Stimulated activated naive CD8-positive, alpha-beta T cell treated with anti-CD3 and anti-CD28 coated beads, Interleukin-15, Interleukin-2, amounts not matched to agents 100 ng/mL and 50 ng/mL, for 24 hours (primary cell): ENCODE results near the gene PDE4D.
"Not testable (repeated sequence)": the region's sequence is repeated elsewhere in the genome, so short reads cannot be mapped to it uniquely, and the experiment has no call there.

Experiments used
- H3K27ac Mint-ChIP-seq: one replicate; pipeline ENCODE4 v1.8.0; 2021; ENCODE audit warnings: mild to moderate bottlenecking, mixed read lengths
- H3K27me3 Mint-ChIP-seq: one replicate; pipeline ENCODE4 v1.8.0; 2021; ENCODE audit warnings: mixed read lengths
- H3K36me3 Mint-ChIP-seq: one replicate; pipeline ENCODE4 v1.8.0; 2021; ENCODE audit warnings: low read depth, mixed read lengths
- H3K4me1 Mint-ChIP-seq: one replicate; pipeline ENCODE4 v1.8.0; 2021; ENCODE audit warnings: low read depth, mixed read lengths
- H3K4me3 Mint-ChIP-seq: one replicate; pipeline ENCODE4 v1.8.0; 2021; ENCODE audit warnings: mild to moderate bottlenecking, mixed read lengths
- H3K9me3 Mint-ChIP-seq: one replicate; pipeline ENCODE4 v1.8.0; 2021; ENCODE audit warnings: mixed read lengths

PDE4D gene

GRCh38 chr5:59616413-59616812 is 277.1 kb downstream of the PDE4D start:
- H3K27ac Mint-ChIP-seq, result no peak overlapping the region
- peaks cover 6% of the 10 kb centered on the region for H3K4me1 Mint-ChIP-seq
- H3K36me3 Mint-ChIP-seq, result no peaks in the 10 kb centered on the region
- H3K9me3 Mint-ChIP-seq, result no peaks in the 10 kb centered on the region
- no peaks in the 10 kb centered on the region for H3K27me3 Mint-ChIP-seq
- no peak overlapping the region for H3K4me3 Mint-ChIP-seq

- Mint-ChIP-seq H3K27ac (no peak overlapping the region), H3K9me3 (no peaks in the 10 kb centered on the region), H3K4me3 (no peak overlapping the region), H3K4me1 (peaks cover 2% of the 10 kb centered on the region), H3K36me3 (no peaks in the 10 kb centered on the region), H3K27me3 (no peaks in the 10 kb centered on the region)
These were observed 278.3 kb downstream of the PDE4D start for GRCh38 chr5:59615272-59615671.

GRCh38 chr5:59609501-59610265 is 283.8 kb downstream of the PDE4D start:
- H3K9me3 Mint-ChIP-seq, result peaks cover 3% of the 10 kb centered on the region
- H3K4me1 Mint-ChIP-seq, result peaks cover 12% of the 10 kb centered on the region
- H3K27me3 Mint-ChIP-seq, result peaks cover 7% of the 10 kb centered on the region
- H3K27ac Mint-ChIP-seq, result no peak overlapping the region
- H3K36me3 Mint-ChIP-seq, result no peaks in the 10 kb centered on the region
- H3K4me3 Mint-ChIP-seq, result no peak overlapping the region

GRCh38 chr5:59608745-59609144 is 284.8 kb downstream of the PDE4D start:
- peaks cover 12% of the 10 kb centered on the region for H3K4me1 Mint-ChIP-seq
- H3K27me3 Mint-ChIP-seq, result peaks cover 7% of the 10 kb centered on the region
- no peak overlapping the region for H3K27ac Mint-ChIP-seq
- peaks cover 3% of the 10 kb centered on the region for H3K9me3 Mint-ChIP-seq
- H3K36me3 Mint-ChIP-seq, result no peaks in the 10 kb centered on the region
- no peak overlapping the region for H3K4me3 Mint-ChIP-seq

GRCh38 chr5:59607138-59607765 is 286.3 kb downstream of the PDE4D start:
- no peak overlapping the region for H3K27ac Mint-ChIP-seq
- peaks cover 7% of the 10 kb centered on the region for H3K27me3 Mint-ChIP-seq
- no peaks in the 10 kb centered on the region for H3K36me3 Mint-ChIP-seq
- H3K9me3 Mint-ChIP-seq, result peaks cover 3% of the 10 kb centered on the region
- H3K4me1 Mint-ChIP-seq, result peaks cover 12% of the 10 kb centered on the region
- no peak overlapping the region for H3K4me3 Mint-ChIP-seq

GRCh38 chr5:59605915-59606314 is 287.6 kb downstream of the PDE4D start:
- peaks cover 3% of the 10 kb centered on the region for H3K9me3 Mint-ChIP-seq
- H3K4me1 Mint-ChIP-seq, result peaks cover 12% of the 10 kb centered on the region
- H3K27ac Mint-ChIP-seq, result no peak overlapping the region
- no peak overlapping the region for H3K4me3 Mint-ChIP-seq
- H3K27me3 Mint-ChIP-seq, result peaks cover 7% of the 10 kb centered on the region
- no peaks in the 10 kb centered on the region for H3K36me3 Mint-ChIP-seq

GRCh38 chr5:59604111-59604510 is 289.4 kb downstream of the PDE4D start:
- no peaks in the 10 kb centered on the region for H3K36me3 Mint-ChIP-seq
- peaks cover 3% of the 10 kb centered on the region for H3K9me3 Mint-ChIP-seq
- peaks cover 6% of the 10 kb centered on the region for H3K4me1 Mint-ChIP-seq
- no peak overlapping the region for H3K4me3 Mint-ChIP-seq
- peaks cover 7% of the 10 kb centered on the region for H3K27me3 Mint-ChIP-seq
- H3K27ac Mint-ChIP-seq, result no peak overlapping the region

GRCh38 chr5:59600998-59601397 is 292.5 kb downstream of the PDE4D start:
- Mint-ChIP-seq H3K27ac (no peak overlapping the region), H3K27me3 (no peaks in the 10 kb centered on the region), H3K36me3 (no peaks in the 10 kb centered on the region), H3K4me3 (no peak overlapping the region), H3K9me3 (no peaks in the 10 kb centered on the region), H3K4me1 (no peaks in the 10 kb centered on the region)

- Mint-ChIP-seq H3K4me3 (no peak overlapping the region), H3K9me3 (no peaks in the 10 kb centered on the region), H3K27me3 (no peaks in the 10 kb centered on the region), H3K4me1 (no peaks in the 10 kb centered on the region), H3K27ac (no peak overlapping the region), H3K36me3 (no peaks in the 10 kb centered on the region)
These were observed 293.4 kb downstream of the PDE4D start for GRCh38 chr5:59600153-59600552.

- H3K27me3 Mint-ChIP-seq, result no peaks in the 10 kb centered on the region
These were observed 293.8 kb downstream of the PDE4D start for GRCh38 chr5:59599729-59600128.

GRCh38 chr5:59598547-59598874 is 295.0 kb downstream of the PDE4D start:
- no peaks in the 10 kb centered on the region for H3K36me3 Mint-ChIP-seq
- H3K4me1 Mint-ChIP-seq, result no peaks in the 10 kb centered on the region
- H3K27me3 Mint-ChIP-seq, result peaks cover under 1% of the 10 kb centered on the region
- H3K4me3 Mint-ChIP-seq, result no peak overlapping the region
- no peaks in the 10 kb centered on the region for H3K9me3 Mint-ChIP-seq
- H3K27ac Mint-ChIP-seq, result no peak overlapping the region

More at GRCh38 chr5:59599729-59600128, 293.8 kb downstream of the PDE4D start:
- H3K4me3 Mint-ChIP-seq, result no peak overlapping the region
- no peaks in the 10 kb centered on the region for H3K4me1 Mint-ChIP-seq
- no peaks in the 10 kb centered on the region for H3K9me3 Mint-ChIP-seq
- no peak overlapping the region for H3K27ac Mint-ChIP-seq
- no peaks in the 10 kb centered on the region for H3K36me3 Mint-ChIP-seq

GRCh38 chr5:59597690-59598546 is 295.6 kb downstream of the PDE4D start:
- Mint-ChIP-seq H3K36me3 (no peaks in the 10 kb centered on the region), H3K27ac (no peak overlapping the region), H3K9me3 (no peaks in the 10 kb centered on the region), H3K4me3 (no peak overlapping the region), H3K27me3 (peaks cover 3% of the 10 kb centered on the region), H3K4me1 (no peaks in the 10 kb centered on the region)

GRCh38 chr5:59596586-59597350 is 296.8 kb downstream of the PDE4D start:
- H3K27ac Mint-ChIP-seq, result no peak overlapping the region
- peaks cover 3% of the 10 kb centered on the region for H3K27me3 Mint-ChIP-seq
- H3K36me3 Mint-ChIP-seq, result no peaks in the 10 kb centered on the region
- no peak overlapping the region for H3K4me3 Mint-ChIP-seq
- H3K9me3 Mint-ChIP-seq, result no peaks in the 10 kb centered on the region
- peaks cover 4% of the 10 kb centered on the region for H3K4me1 Mint-ChIP-seq

- H3K4me1 Mint-ChIP-seq, result peaks cover 17% of the 10 kb centered on the region
- not testable (repeated sequence) for H3K36me3 Mint-ChIP-seq
These were observed 299.4 kb downstream of the PDE4D start for GRCh38 chr5:59594118-59594517.

More at GRCh38 chr5:59594118-59594517, 299.4 kb downstream of the PDE4D start:
- not testable (repeated sequence) for H3K27me3 Mint-ChIP-seq, H3K9me3 Mint-ChIP-seq, H3K27ac Mint-ChIP-seq, H3K4me3 Mint-ChIP-seq
